ENCODE measurements around the gene FCHSD2.
"Not testable (repeated sequence)": the region's sequence is repeated elsewhere in the genome, so short reads cannot be mapped to it uniquely, and the experiment has no call there.

The FCHSD2 gene

DNA sequence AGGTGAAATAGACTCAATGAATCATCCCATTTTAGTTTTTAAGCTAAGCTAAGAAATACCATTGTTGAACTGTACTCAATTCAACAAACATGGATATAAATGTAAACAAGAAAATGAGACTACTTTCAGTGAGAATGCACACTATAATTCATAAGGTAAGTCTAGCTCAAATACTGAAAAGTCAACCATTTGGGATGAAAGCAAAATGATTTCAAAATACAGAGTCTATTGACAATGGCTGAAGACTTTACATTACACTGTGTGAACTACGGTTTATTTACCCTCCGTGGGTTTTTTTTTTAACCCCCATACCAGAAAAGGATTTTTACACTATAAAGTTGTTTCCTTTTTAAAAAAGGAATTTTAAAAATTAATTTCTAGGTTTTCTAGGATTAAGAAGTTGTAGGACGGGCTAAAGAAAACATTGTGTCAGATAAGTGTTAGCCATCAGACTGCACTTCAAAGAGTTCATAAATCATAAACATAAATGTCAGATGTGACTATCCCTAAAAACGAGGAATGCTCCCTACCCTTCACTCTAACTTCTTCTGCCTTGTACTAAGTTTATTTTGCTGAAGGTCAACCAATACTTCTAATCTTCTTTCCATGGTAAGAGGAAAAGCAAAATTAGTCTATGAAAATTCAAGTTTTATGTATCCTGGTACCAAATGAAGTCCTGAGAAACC lies 83.0 kb downstream of the FCHSD2 start:
- no peak for DNase-seq (ENCODE audit: low spot score)

DNA sequence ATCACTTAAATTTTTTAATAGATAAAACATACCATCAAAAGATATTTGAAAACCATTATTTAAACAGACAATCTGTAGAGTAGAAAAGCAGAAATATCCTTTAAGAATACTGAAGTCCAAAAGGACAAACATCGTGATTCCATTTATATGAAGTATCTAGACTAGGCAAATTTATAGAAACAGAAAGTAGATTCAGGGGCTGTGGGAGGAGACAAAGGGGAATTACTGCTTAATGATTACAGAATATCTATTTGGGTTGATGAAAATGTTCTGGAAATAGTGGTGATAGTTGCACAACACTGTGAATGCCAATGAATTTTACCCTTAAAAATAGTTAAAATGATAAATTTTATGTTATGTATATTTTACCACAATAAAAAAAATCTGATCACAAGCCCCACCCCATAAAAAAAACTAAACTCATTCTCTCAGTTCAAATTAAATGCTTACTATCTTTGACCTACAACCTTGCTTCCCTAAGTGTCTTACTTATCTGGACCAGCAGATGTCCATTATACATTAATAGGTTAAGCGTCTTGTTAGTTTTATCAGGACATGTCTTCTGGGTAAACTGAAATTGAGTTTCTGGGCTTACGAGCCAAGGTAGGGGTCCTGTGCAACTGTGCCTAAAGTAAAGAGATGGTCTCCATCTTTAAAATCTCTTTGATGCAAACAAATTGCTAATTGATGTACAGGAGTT lies 86.3 kb downstream of the FCHSD2 start:
- DNase-seq (ENCODE audit: low spot score): no peak

GRCh38 chr11:73055002-73055401 lies 87.1 kb downstream of the FCHSD2 start:
- DNase-seq (ENCODE audit: low spot score): no peak

- DNase-seq (ENCODE audit: low spot score): no peak
Observed at GRCh38 chr11:73053964-73054363, 88.2 kb downstream of the FCHSD2 start.

- no peak for DNase-seq (ENCODE audit: low spot score)
Observed at GRCh38 chr11:73048446-73048845, 93.7 kb downstream of the FCHSD2 start.

GRCh38 chr11:73047773-73048371 lies 94.2 kb downstream of the FCHSD2 start:
- DNase-seq (ENCODE audit: low spot score): no peak

DNA sequence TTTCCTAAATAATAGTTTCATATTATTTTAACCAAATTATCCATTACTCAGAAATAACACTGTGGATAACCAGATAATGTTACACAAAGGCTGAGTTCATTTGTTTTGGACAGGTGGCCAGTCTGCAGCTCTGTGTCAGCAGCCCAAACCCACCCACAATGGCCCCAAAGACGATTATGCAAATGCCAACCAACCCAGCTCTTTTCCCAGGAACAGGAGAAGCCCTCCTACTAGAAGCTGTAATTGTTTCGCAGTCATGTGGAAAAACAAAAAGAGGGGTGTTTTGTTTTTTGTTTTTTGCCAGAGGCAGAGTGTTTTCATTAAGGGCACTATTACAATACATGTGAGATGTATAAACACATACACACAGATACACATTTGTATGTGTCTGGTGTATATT lies 102.1 kb downstream of the FCHSD2 start:
- DNase-seq (ENCODE audit: low spot score): no peak

DNA sequence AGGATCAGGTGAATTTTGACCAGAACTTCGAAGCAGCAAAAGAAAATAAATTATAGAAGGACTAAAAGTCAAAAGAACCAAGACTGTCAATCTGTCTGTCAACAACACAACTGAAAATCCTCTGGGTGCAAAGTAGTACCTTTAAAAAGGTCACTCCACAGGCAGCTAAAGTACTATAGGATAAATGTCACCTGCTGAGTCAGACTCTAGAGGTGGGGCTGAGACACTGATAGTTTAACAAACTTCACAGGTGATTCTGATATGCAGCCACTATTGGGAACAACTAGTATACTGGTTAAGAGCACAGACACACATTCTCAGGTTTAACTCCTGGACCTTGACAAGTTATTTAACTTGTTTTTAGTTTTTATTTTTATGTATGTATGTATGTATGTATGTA lies 107.3 kb downstream of the FCHSD2 start:
- no peak for DNase-seq (ENCODE audit: low spot score)

GRCh38 chr11:73034331-73034730 lies 107.8 kb downstream of the FCHSD2 start:
- no peak for DNase-seq (ENCODE audit: low spot score)

DNA sequence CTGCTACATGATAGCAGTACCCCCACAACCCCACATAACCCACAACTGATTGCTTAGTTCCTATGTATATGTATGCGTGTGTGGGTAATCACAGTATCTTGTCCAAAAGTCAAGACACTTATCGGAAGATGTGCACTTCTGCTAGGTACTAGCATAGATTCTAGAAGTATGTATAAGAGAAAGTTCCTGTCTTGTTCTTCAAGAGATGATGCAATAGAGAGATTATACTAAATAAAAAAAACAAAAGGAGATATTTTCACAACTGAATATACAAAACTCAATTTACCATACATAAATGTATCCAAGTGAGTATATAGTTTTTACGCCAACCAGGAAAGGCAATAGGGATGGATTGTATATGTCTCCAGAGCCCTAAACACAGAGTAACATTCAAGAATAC lies 112.0 kb downstream of the FCHSD2 start:
- no peak for DNase-seq (ENCODE audit: low spot score)

GRCh38 chr11:73029403-73029802 lies 112.7 kb downstream of the FCHSD2 start:
- no peak for DNase-seq (ENCODE audit: low spot score)

DNA sequence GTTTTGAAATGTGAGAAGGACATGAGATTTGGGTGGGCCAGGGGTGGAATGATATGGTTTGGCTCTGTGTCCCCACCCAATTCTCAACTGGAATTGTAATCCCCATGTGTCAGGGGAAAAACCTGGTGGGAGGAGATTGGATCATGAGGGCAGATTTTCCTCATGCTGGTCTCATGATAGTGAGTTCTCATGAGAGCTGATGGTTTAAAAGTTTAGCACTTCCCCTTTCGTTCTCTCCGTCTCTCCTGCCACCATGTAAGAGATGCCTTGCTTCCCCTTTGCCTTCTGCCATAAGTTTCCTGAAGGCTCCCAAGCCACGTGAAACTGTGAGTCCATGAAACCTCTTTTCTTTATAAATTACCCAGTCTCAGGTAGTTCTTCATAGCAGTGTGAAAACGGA lies 113.5 kb downstream of the FCHSD2 start:
- no peak for DNase-seq (ENCODE audit: low spot score)

DNA sequence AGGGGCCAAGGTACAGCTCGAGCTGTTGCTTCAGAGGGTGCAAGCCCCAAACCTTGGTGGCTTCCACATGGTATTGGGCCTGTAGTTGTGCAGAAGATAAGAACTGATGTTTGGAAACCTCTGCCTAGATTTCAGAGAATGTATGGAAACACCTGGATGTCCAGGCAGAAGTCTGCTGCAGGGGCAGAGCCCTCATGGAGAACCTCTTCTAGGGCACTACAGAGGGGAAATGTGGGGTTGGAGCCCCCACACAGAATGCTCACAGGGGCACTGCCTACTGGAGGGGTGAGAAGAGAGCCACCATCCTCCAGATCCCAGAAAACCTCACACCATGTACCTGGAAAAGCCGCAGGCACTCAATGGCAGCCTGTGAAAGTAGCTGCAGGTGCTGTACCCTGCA lies 114.3 kb downstream of the FCHSD2 start:
- not testable (repeated sequence) for DNase-seq (ENCODE audit: low spot score)

GRCh38 chr11:73024639-73025038 lies 117.5 kb downstream of the FCHSD2 start:
- no peak for DNase-seq (ENCODE audit: low spot score)

- DNase-seq (ENCODE audit: low spot score): no peak
Observed at GRCh38 chr11:73019996-73020395, 122.1 kb downstream of the FCHSD2 start.

- no peak for DNase-seq (ENCODE audit: low spot score)
Observed at GRCh38 chr11:73019449-73019848, 122.7 kb downstream of the FCHSD2 start.

DNA sequence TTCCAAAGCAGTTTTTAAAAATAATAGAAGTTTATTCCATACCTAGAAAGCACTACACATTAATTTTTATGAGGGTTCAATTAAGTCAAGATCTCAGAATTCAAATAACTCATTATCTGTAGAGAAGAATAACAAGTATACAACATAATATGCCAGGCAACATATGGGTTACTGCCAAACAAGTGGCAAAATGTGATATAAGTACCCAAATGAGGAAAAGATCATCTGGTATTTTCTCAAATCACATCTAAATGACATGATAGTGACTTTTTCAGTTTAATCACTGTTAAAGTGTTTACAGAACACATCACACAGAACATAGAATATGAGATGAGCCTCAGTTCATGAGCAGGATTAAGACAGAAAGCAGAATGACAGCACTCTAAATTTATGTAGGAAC lies 123.3 kb downstream of the FCHSD2 start:
- no peak for DNase-seq (ENCODE audit: low spot score)

GRCh38 chr11:73017024-73017751 lies 124.9 kb downstream of the FCHSD2 start:
- DNase-seq (ENCODE audit: low spot score): no peak

- no peak for DNase-seq (ENCODE audit: low spot score)
Observed at GRCh38 chr11:73013021-73013420, 129.1 kb downstream of the FCHSD2 start.

GRCh38 chr11:73012121-73012863 lies 129.8 kb downstream of the FCHSD2 start:
- DNase-seq (ENCODE audit: low spot score): no peak

DNA sequence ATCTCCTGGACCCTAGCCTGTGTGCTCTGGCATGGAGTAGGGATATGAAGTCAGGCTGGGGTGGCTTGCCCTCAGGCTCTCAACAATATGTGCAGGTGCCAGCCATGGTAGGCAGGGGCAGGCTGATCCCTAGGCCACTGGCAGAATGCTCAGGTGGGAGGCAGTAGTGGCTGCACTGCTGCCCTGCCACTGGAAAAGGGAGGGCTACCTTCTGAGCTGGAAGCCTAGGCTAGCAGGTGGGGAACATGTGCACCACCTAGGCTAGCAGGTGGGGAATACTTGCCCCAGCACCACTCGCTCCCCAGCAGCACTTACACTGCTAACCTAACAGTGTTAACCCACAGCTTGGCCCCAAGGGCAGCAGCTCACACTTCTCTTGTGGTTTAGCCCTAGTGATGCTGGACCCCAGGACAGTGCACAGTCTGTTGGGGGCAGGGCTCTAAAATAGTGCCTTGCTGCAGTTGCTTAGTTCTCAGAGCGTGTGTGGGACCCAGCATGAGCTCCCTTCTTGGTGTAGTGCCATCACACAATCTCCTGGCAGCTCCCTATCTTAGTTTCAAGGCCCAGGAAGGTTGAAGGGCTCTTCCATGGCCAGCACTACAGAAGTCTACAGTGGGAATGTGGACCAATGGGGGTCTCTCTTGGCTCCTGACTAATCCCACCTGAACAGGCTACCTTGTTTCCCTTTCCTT lies 130.8 kb downstream of the FCHSD2 start:
- no peak for DNase-seq (ENCODE audit: low spot score)
